HepG2 (cell line): Measurements from ENCODE around the gene MTA2. TPM values are rescaled to one million over a fixed set of nuclear protein-coding genes. Genes with fewer than 3 reads are reported as not detected.
A peak's percentile ranks its signal among the peaks of the same experiment; 100 is the strongest.

Experiments used
- ARID5B ChIP-seq: IDR thresholded peaks from 2 replicates; pipeline ENCODE4 v1.4.0; 2020; ENCODE audit warnings: mild to moderate bottlenecking, missing genetic modification reagents
- BRF2 ChIP-seq: sonication (generic); formaldehyde crosslinking; IDR thresholded peaks from 2 replicates; pipeline ENCODE4 v1.8.1; 2022; ENCODE audit warnings: mild to moderate bottlenecking, missing genetic modification reagents
- FOXK2 ChIP-seq: fragments of 450-650 bp; IDR thresholded peaks from 2 replicates; pipeline ENCODE4 v1.6.1; 2016
- GATAD2A ChIP-seq: IDR thresholded peaks from 2 replicates; pipeline ENCODE4 v1.6.1; 2016
- GLMP ChIP-seq: sonication (generic); formaldehyde crosslinking; IDR thresholded peaks from 2 replicates; pipeline ENCODE4 v1.9.0; 2021; ENCODE audit warnings: missing genetic modification reagents, mild to moderate bottlenecking, borderline replicate concordance
- HIC2 ChIP-seq: sonication (generic); formaldehyde crosslinking; IDR thresholded peaks from 2 replicates; pipeline ENCODE4 v1.9.0; 2022; ENCODE audit warnings: low read depth, missing genetic modification reagents
- JARID2 ChIP-seq: sonication (generic); formaldehyde crosslinking; IDR thresholded peaks from 2 replicates; pipeline ENCODE4 v1.8.1; 2023; ENCODE audit warnings: missing genetic modification reagents, inconsistent platforms; ENCODE audit not compliant: insufficient replicate concordance
- MEIS2 ChIP-seq: sonication (generic); formaldehyde crosslinking; IDR thresholded peaks from 2 replicates; pipeline ENCODE4 v1.9.0; 2021; ENCODE audit warnings: mild to moderate bottlenecking, missing genetic modification reagents
- MLLT10 ChIP-seq: sonication (generic); formaldehyde crosslinking; IDR thresholded peaks from 2 replicates; pipeline ENCODE4 v1.4.0; 2020; ENCODE audit warnings: missing genetic modification reagents
- RBAK ChIP-seq: sonication (generic); formaldehyde crosslinking; IDR thresholded peaks from 2 replicates; pipeline ENCODE4 v1.5.1; 2020; ENCODE audit warnings: mild to moderate bottlenecking, missing genetic modification reagents
- SCMH1 ChIP-seq: sonication (generic); formaldehyde crosslinking; IDR thresholded peaks from 2 replicates; pipeline ENCODE4 v1.9.0; 2021; ENCODE audit warnings: missing genetic modification reagents, mild to moderate bottlenecking, borderline replicate concordance
- SOX5 ChIP-seq: IDR thresholded peaks from 2 replicates; pipeline ENCODE4 v1.6.1; 2016; ENCODE audit warnings: borderline replicate concordance
- SP1 ChIP-seq, 2 experiments: fragments of 450-650 bp in 1 of 2; sonication (generic) in 1 of 2; formaldehyde crosslinking in 1 of 2; IDR thresholded peaks; 2 replicates each; pipeline versions ENCODE4 v1.4.0 to v1.6.1; 2016 to 2020; ENCODE audit warnings: missing genetic modification reagents in 1 of 2
- SP140L ChIP-seq: sonication (generic); formaldehyde crosslinking; IDR thresholded peaks from 2 replicates; pipeline ENCODE4 v1.4.0; 2020; ENCODE audit warnings: missing genetic modification reagents, borderline replicate concordance
- THAP11 ChIP-seq: IDR thresholded peaks from 2 replicates; pipeline ENCODE4 v1.6.1; 2016; ENCODE audit warnings: missing biosample characterization, missing genetic modification reagents
- ZNF558 ChIP-seq: sonication (generic); formaldehyde crosslinking; IDR thresholded peaks from 2 replicates; pipeline ENCODE4 v1.9.0; 2022; ENCODE audit warnings: mild to moderate bottlenecking, missing genetic modification reagents, borderline replicate concordance
- ZNF572 ChIP-seq: sonication (generic); formaldehyde crosslinking; IDR thresholded peaks from 2 replicates; pipeline ENCODE4 v1.5.1; 2020; ENCODE audit warnings: mild to moderate bottlenecking, missing genetic modification reagents
- ZNF780A ChIP-seq: sonication (generic); formaldehyde crosslinking; IDR thresholded peaks from 2 replicates; pipeline ENCODE4 v1.8.0; 2022; ENCODE audit warnings: mild to moderate bottlenecking, missing genetic modification reagents, moderate library complexity
- ZNF781 ChIP-seq: sonication (generic); formaldehyde crosslinking; IDR thresholded peaks from 2 replicates; pipeline ENCODE4 v1.5.1; 2020; ENCODE audit warnings: borderline replicate concordance, mild to moderate bottlenecking, missing genetic modification reagents; ENCODE audit errors: not compliant biosample characterization
- polyA plus RNA-seq, 8 experiments: library from polyadenylated mRNA; depleted of rRNA in 3 of 8; stranded (reverse) in 7 of 8; unstranded in 1 of 8; fragments of >200 nt; fragmentation: Illumina TruSeq in 4 of 8; extraction: Trizol in 4 of 8; gene quantifications; 2 replicates each; pipeline versions ENCODE4 v1.2.1 to v1.2.3, GENCODE V29; 2011 to 2016; ENCODE audit warnings: low read depth in 4 of 8, missing spikeins in 1 of 8, mixed read lengths in 1 of 8; ENCODE audit not compliant: insufficient read depth in 1 of 8
- total RNA-seq, 5 experiments: library from RNA; depleted of rRNA; stranded (reverse); fragments of >200 nt; fragmentation: Illumina TruSeq; extraction: Trizol; gene quantifications; 2 replicates each; pipeline ENCODE4 v1.2.3, GENCODE V29; 2016; ENCODE audit warnings: low read depth in 1 of 5
- TF ChIP-seq, protein P1 (sequence below): sonication (generic); formaldehyde crosslinking; IDR thresholded peaks from 2 replicates; pipeline ENCODE4 v1.5.0; 2020; ENCODE audit warnings: missing genetic modification reagents

The MTA2 gene
- total and polyA plus RNA-seq, 2 of the 13 experiments (the other 11 are each of a cell fraction or from before 2014, with no cell fraction given) = 14.0 to 70.0 TPM

- TF ChIP-seq SP140L (CRISPR knock-in tag) = no peak
- no peak for TF ChIP-seq ZNF558
- no peak for TF ChIP-seq HIC2 (CRISPR knock-in tag)
- no peak for TF ChIP-seq BRF2 (CRISPR knock-in tag)
- TF ChIP-seq ZNF572 = no peak
- no peak for TF ChIP-seq GLMP (CRISPR knock-in tag)
- TF ChIP-seq ZNF781 = no peak
- no peak for TF ChIP-seq MLLT10 (CRISPR knock-in tag)
- peak; percentile 20; the same call in 1 of the 2 replicates for TF ChIP-seq SOX5
- TF ChIP-seq SCMH1 (CRISPR knock-in tag) = no peak
- TF ChIP-seq RBAK = no peak
- TF ChIP-seq MEIS2 = peak; percentile 42; the same call in 1 of the 2 replicates
- no peak for TF ChIP-seq ZNF780A
- TF ChIP-seq THAP11 = peak; percentile 22; the same call in 1 of the 2 replicates
- TF ChIP-seq JARID2 (CRISPR knock-in tag) = no peak
- TF ChIP-seq SP1 (IDR thresholded peaks at IDR 0.05) = no peak
- TF ChIP-seq SP1 (CRISPR knock-in tag; IDR thresholded peaks at IDR 0.05) = no peak
- TF ChIP-seq ARID5B (CRISPR knock-in tag) = no peak
- TF ChIP-seq, protein P1, sequence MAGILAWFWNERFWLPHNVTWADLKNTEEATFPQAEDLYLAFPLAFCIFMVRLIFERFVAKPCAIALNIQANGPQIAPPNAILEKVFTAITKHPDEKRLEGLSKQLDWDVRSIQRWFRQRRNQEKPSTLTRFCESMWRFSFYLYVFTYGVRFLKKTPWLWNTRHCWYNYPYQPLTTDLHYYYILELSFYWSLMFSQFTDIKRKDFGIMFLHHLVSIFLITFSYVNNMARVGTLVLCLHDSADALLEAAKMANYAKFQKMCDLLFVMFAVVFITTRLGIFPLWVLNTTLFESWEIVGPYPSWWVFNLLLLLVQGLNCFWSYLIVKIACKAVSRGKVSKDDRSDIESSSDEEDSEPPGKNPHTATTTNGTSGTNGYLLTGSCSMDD (CRISPR knock-in tag) = no peak
- no peak for TF ChIP-seq FOXK2
- no peak for TF ChIP-seq GATAD2A (CRISPR knock-in tag)
Measured at GRCh38 chr11:62546244-62546928, 55.3 kb downstream of the MTA2 start, which contains the start of gene AHNAK (continued).
